HCEC 1CT (cell line): ENCODE results near the gene PF4V1.
"Not testable (repeated sequence)": the region's sequence is repeated elsewhere in the genome, so short reads cannot be mapped to it uniquely, and the experiment has no call there.

Experiments used
- DNase-seq: peaks from one replicate; pipeline ENCODE4 v3.0.0-alpha.2; 2017

Gene PF4V1

GRCh38 chr4:73870768-73871167 is 17.7 kb downstream of the PF4V1 start:
- peak; percentile 47 for DNase-seq

DNA sequence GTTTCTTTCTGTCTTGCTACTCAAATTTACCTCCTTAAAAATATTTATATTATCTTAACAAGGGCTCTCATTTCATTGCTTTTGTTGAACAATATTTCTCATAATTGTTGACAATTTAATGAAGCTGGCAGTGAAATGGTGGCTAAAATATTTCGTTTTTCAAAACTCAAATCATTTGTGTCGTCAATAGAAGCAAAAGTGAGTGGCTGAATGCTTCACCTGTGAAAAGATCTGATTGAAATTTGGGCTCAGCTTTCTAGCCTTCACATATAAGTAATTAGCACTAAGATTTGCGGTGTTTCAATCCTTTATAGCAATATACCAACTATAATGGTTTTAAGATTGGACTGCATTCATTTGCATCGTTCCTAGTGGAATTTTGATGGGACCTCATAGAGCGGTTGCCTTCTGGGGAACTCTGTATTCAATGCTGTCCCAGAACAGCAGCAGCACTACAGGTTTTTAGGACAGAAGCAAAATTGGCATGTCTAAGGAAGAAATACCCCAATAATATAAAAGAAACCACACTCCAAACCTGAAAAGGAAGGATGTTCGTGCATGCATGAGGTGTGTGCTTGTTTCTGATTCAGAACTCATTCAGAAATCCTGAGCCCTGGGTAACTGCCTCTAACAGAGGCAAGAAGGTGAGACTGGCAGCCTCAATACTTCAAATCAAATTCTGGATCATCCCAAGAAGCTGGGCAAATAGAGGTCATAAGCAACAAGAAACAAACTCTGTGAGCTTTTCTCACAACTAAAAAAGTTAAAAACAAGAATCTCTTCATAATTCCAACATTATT is 18.6 kb downstream of the PF4V1 start:
- no peak for DNase-seq

DNA sequence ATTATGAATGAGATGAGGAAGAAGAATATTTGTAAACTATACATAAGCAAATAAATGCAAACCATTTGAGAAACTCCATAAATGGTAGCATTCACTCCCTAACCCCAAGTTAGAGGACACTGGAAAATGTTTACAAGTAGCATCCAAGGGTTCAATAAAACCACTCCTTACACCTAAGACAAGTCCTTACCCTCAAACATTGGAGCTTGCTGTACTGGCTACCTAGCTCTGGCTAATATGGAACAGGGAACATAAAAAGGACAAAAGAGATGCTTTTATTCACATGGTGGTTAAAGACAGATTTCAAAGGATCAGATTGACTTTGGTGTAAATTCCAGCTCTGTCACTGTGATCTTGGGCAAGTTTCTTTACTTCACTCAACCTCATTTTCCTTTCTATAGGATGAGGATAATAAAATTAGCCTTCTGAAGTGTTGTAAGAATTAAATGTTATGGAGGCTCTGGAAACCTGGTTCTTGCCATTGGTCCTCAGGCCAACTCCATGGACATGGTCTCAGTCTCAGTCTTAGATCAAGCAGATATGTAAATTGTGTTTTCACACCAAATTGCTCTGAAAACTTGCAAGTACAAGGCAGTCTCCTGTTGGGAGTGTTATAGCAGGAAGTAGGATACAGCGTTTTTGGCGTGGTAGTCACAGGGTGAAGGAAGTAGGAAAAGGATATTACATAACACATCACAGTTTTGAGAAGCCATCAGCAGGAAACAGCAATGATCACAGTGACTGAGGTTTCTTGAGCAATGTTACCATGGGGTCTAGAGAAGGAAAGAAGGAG is 19.4 kb downstream of the PF4V1 start:
- no peak for DNase-seq

- no peak for DNase-seq
Measured at GRCh38 chr4:73874386-73874785, 21.3 kb downstream of the PF4V1 start.

- no peak for DNase-seq
Measured at GRCh38 chr4:73875401-73875800, 22.3 kb downstream of the PF4V1 start.

DNA sequence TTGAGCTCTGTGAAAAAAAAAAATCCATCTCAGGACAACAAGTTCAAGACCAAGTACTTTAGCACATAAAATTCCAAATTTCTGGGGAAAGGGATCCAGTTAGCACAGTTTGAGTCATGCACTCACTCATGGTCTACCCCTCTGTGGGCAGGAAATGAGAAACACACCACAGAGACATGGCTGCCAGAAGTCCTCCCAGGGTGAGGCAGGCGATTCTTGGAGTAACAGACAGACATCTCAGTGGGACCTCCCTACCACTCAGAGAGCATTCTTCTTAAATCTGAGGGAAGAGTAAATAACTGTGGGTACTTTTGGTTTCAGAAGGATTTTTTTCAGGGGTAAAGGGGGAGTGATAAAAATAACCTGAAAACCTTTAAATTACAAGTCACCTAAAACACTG is 30.2 kb downstream of the PF4V1 start:
- DNase-seq, result peak; percentile 46

DNA sequence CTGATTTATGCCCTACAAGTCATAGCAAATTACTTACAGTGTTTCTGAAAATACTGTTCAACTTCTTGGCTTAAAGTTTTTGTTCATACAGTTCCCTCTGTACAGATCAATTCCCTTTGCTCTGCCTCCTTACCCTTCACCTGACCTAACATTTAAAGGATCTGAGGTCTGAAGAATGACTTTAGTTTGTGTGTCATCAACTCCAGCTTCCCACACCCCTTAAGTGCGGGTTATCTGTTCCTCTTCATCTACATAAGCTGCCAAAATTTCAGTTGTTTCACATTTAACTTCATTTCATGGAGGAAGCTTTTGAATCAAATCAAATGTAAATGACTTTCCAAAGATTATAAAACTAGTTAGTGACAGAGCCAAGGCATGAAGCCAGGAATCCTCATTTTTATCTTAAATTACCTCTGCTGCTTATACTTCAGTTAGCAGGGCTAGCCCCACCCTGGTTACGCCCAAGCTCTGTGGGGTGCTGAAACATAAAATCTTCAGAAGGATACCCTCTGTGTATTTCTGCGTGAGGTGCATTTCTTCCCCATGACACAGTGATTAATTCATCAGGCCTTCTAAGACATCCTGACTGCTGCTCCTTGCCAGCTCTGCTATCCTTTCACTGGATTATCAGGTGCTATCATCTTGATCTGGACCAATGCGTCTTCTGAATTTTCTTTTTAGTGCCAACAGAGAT is 32.6 kb downstream of the PF4V1 start:
- peak; percentile 29 for DNase-seq

DNA sequence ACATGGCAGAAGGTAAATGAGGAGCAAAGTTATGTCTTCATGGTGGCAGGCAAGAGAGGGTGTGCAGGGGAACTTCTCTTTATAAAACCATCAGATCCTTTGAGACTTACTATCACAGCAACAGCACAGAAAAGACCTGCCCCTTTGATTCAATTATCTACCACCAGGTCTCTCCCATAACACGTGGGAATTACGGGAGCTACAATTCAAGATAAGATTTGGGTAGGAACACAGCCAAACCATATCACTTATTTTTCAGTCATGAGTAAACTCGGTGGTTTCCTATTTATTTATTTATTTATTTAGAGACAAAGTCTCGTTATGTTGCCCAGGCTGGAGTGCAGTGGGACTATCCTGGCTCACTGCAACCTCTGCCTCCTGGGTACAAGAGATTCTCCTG is 38.2 kb downstream of the PF4V1 start:
- DNase-seq, result no peak

DNA sequence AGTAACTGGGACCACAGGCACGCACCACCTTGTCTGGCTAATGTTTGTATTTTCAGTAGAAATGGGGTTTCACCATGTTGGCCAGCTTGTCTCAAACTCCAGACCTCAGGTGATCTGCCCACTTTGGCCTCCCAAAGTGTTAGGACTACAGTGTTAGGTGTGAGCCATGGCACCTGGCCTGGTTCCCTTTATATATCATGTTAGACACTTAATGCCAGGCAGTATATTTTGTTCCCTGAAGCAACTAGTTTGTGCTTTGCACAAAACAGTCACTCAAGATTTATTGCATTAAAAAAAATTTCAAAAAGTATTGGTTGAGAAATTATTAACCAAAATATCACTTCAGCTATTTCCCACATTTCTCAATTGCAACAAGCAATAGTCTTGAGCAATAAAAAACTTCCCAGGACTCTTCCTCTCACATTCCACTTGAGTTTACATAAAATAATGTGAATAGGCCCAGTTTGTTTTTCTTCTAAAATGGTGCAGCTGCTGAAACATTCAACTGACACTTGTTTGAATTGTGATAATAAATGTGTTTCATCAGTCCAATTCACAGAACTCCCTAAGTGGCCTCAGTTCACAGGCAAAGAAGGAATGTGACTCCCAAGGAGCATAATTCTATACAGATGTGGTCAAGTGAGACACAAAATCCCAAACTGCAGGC is 38.8 kb downstream of the PF4V1 start:
- peak; percentile 67 for DNase-seq

- no peak for DNase-seq
Measured at GRCh38 chr4:73892966-73893365, 39.9 kb downstream of the PF4V1 start.

- no peak for DNase-seq
Measured at GRCh38 chr4:73894001-73894400, 40.9 kb downstream of the PF4V1 start.

- DNase-seq, result no peak
Measured at GRCh38 chr4:73895201-73896175, 42.4 kb downstream of the PF4V1 start.

DNA sequence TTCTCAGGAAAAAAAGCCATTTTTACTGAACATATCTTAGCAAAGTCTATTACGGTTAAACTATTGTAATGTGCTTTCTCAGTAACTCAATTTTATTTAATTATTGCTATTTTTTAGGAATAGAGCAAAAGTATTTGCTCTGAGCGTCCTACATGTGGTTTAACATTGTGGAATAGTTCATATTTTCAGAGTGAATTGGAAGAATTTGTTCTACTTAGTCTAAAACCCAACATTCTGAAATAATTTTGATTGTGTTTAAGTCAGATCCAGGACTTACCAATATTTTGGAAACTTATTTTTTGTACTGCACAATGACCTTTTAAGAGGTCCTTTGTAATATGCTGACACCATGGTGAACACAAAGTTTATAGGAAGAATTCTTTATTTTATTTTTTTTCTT is 43.3 kb downstream of the PF4V1 start:
- no peak for DNase-seq

DNA sequence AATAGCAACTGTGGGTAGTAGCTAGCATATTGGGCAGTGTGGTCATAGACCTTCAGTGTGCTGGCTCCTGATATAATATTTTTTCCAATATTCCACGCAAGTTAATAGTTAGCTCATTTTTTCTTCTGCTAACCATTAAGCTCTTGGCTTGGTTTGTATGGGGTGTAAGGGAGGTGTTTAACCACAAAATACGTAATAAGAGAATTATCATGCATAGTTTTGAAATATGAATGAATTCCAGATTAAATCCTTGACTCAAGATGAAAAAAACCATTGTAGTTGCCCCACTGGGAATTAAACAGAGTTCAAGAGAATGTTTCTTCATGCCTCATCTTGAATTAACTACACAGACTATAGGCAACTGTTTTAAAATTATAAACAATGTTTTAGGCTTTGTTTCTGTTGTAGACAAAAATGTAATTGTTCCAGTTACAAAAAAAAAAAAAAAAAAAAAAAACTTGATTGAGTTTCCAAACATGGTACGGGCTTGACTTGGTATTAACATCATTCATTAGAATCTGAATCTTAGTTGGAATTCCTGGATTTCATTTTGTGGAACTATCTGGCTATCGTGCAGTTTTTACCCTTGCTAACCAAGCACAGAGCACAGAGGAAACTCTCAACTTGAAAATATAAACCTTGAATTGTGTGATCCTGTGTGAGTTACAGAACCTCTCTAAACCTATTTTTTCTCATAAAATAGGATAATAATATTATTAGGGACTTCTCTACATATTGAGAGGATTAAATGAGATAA is 44.5 kb downstream of the PF4V1 start:
- peak; percentile 37 for DNase-seq

- not testable (repeated sequence) for DNase-seq
Measured at GRCh38 chr4:73899338-73899737, 46.2 kb downstream of the PF4V1 start.

- peak; percentile 15 for DNase-seq
Measured at GRCh38 chr4:73901031-73901430, 47.9 kb downstream of the PF4V1 start.

DNA sequence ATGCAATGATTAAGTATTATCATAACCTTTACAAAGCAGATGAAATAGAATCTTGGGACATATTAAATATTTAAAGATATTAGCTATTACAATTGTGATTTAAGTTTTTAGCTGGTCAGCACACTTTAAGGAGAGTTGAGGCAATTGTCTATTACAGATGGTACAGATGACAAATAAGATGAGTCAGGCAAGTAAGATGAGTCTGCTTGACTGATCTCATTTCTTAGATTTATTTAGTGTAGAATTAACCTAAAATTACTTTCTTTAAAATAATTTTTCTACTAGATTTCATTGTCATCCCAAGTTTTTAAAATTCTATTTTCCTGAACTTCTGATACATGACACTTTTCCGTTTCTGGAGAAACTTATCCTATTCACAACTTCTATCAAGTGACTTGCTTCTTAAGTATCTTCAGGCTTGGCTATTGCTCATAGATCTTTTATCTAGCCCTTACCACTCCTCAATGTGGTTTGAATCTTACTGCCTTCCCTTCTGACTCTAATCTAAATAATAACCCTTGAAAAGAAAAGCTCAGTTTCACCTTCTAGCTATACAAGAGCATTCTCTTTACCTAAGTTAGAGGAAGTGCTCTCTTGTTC is 49.0 kb downstream of the PF4V1 start:
- DNase-seq, result peak; percentile 51

- no peak for DNase-seq
Measured at GRCh38 chr4:73902817-73903547, 49.9 kb downstream of the PF4V1 start.
